ENCODE data around the gene GALNS.

- no peak for TF ChIP-seq POLR2A (IDR thresholded peaks at IDR 0.05; ENCODE audit: low read depth, low read length)
- no peak for TF ChIP-seq BHLHE40 (IDR thresholded peaks at IDR 0.05; ENCODE audit: low read depth, low read length)
- no peak for TF ChIP-seq CTCF (conservative IDR thresholded peaks at IDR 0.05; ENCODE audit: low read depth, low read length)
- no peak for TF ChIP-seq USF2 (IDR thresholded peaks at IDR 0.05; ENCODE audit: low read depth, low read length)
- TF ChIP-seq MAFK (IDR thresholded peaks at IDR 0.05; ENCODE audit: low read depth, low read length): no peak
- no peak for TF ChIP-seq MXI1 (IDR thresholded peaks at IDR 0.05; ENCODE audit: borderline replicate concordance, low read depth, low read length)
Observed at GRCh38 chr16:88903267-88903666, 46.5 kb upstream of the GALNS start.

Measured in IMR-90 (cell line).